Mesendoderm (in vitro differentiated cells): ENCODE data around the gene ZFAND2A.
A peak's percentile ranks its signal among the peaks of the same experiment; 100 is the strongest.

ENCODE experiments used
- DNase-seq: peaks from one replicate; pipeline ENCODE4 v3.0.0; 2013
- H2AK5ac ChIP-seq: 2 replicates; pipeline ENCODE4 v1.6.1; 2013; ENCODE audit warnings: low read length, inconsistent platforms
- H2BK120ac ChIP-seq: 2 replicates; pipeline ENCODE4 v1.6.1; 2013; ENCODE audit warnings: low read depth, mild to moderate bottlenecking, low read length, moderate library complexity, mixed read lengths
- H2BK15ac ChIP-seq: replicated peaks from 2 replicates; pipeline ENCODE4 v1.6.1; 2013; ENCODE audit warnings: low read depth, mild to moderate bottlenecking, moderate library complexity
- H2BK5ac ChIP-seq: 2 replicates; pipeline ENCODE4 v1.6.1; 2013; ENCODE audit warnings: low read length, inconsistent platforms
- H3K18ac ChIP-seq: 2 replicates; pipeline ENCODE4 v1.6.1; 2013; ENCODE audit warnings: mild to moderate bottlenecking, low read length, mixed read lengths
- H3K23ac ChIP-seq: one replicate; pipeline ENCODE4 v1.6.1; 2013; ENCODE audit warnings: low read length
- H3K27ac ChIP-seq: 2 replicates; pipeline ENCODE4 v1.5.1; 2013; ENCODE audit warnings: low read depth, mild to moderate bottlenecking, inconsistent platforms, low read length, moderate library complexity
- H3K27me3 ChIP-seq: 2 replicates; pipeline ENCODE4 v1.6.1; 2013; ENCODE audit warnings: low read length, control low read depth, mild to moderate bottlenecking, inconsistent platforms; ENCODE audit not compliant: insufficient read depth, poor library complexity
- H3K36me3 ChIP-seq: 2 replicates; pipeline ENCODE4 v1.6.1; 2013; ENCODE audit warnings: low read length, inconsistent platforms; ENCODE audit not compliant: control insufficient read depth, insufficient read depth
- H3K4ac ChIP-seq: one replicate; pipeline ENCODE4 v1.6.1; 2013; ENCODE audit warnings: low read depth, mild to moderate bottlenecking, low read length, moderate library complexity
- H3K4me1 ChIP-seq: 2 replicates; pipeline ENCODE4 v1.6.1; 2013; ENCODE audit warnings: low read depth, low read length, inconsistent platforms; ENCODE audit not compliant: control insufficient read depth
- H3K4me2 ChIP-seq: 2 replicates; pipeline ENCODE4 v1.6.1; 2013; ENCODE audit warnings: low read length
- H3K4me3 ChIP-seq: 2 replicates; pipeline ENCODE4 v1.5.1; 2013; ENCODE audit warnings: mild to moderate bottlenecking, low read length
- H3K56ac ChIP-seq: one replicate; pipeline ENCODE4 v1.6.1; 2013; ENCODE audit warnings: low read length
- H3K79me1 ChIP-seq: 2 replicates; pipeline ENCODE4 v1.6.1; 2013; ENCODE audit warnings: low read length, inconsistent platforms
- H3K79me2 ChIP-seq: 2 replicates; pipeline ENCODE4 v1.6.1; 2013; ENCODE audit warnings: mild to moderate bottlenecking, low read length; ENCODE audit not compliant: control insufficient read depth, insufficient read depth
- H3K9ac ChIP-seq: 2 replicates; pipeline ENCODE4 v1.6.1; 2013; ENCODE audit warnings: low read length, inconsistent platforms
- H4K5ac ChIP-seq: one replicate; pipeline ENCODE4 v1.6.1; 2013; ENCODE audit warnings: low read length
- H4K8ac ChIP-seq: one replicate; pipeline ENCODE4 v1.6.1; 2013; ENCODE audit warnings: low read depth, mild to moderate bottlenecking, control low read depth, low read length, moderate library complexity
- WGBS: extraction: QIAGEN DNeasy Blood & Tissue Kit; methylation state at CpG from one replicate; pipeline ENCODE4 v1.1.7; 2013; ENCODE audit warnings: low lambda C conversion rate, missing lambda C conversion rate; ENCODE audit not compliant: insufficient coverage; ENCODE audit errors: extremely low coverage; 5-methylcytosine and 5-hydroxymethylcytosine counted together

Gene ZFAND2A

DNA sequence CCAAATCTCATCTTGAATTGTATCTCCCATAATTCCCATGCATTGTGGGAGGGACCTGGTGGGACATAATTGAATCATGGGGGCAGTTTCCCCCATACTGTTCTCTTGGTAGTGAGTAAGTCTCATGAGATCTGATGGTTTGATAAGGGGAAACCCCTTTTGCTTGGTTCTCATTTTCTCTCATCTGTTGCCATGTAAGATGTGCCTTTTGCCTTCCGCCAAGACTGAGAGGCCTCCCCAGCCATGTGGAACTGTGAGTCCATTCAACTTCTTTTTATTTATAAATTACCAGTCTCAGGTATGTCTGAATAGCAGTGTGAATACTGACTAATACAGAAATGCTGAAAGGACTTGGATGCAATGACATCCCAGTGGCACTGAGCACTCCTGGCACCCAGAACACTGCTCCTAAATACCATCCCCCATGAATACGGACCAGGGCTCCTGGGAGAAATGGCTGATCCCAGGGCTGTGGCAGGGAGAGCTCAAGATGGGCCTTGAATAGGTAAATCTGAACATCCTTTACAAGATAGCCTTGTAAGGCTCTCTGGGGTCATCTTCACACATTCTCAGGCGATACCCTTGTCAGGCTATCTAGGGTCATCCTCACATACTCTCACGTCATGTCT lies 19.4 kb downstream of the ZFAND2A start:
- no peak for DNase-seq
- no peak overlapping the region for H3K18ac ChIP-seq
- H3K4ac ChIP-seq, result no peak overlapping the region
- no peak overlapping the region for H4K8ac ChIP-seq
- H3K79me1 ChIP-seq, result peaks cover 6% of the 10 kb centered on the region
- no peak overlapping the region for H2BK120ac ChIP-seq
- H3K27me3 ChIP-seq, result no peaks in the 10 kb centered on the region
- no CpG with 5 or more reads among the region's 4 CpGs for WGBS
- H3K27ac ChIP-seq, result no peak overlapping the region
- no peak overlapping the region for H2AK5ac ChIP-seq
- no peak overlapping the region for H2BK5ac ChIP-seq
- no peak overlapping the region for H3K9ac ChIP-seq
- no peak overlapping the region for H3K4me3 ChIP-seq
- H3K23ac ChIP-seq, result no peak overlapping the region
- no peak overlapping the region for H3K56ac ChIP-seq
- peaks cover 4% of the 10 kb centered on the region for H3K4me1 ChIP-seq
- H3K36me3 ChIP-seq, result no peaks in the 10 kb centered on the region
- H3K79me2 ChIP-seq, result peaks cover 5% of the 10 kb centered on the region
- no peak overlapping the region for H3K4me2 ChIP-seq
- H4K5ac ChIP-seq, result no peak overlapping the region
- no peak overlapping the region for H2BK15ac ChIP-seq

DNA sequence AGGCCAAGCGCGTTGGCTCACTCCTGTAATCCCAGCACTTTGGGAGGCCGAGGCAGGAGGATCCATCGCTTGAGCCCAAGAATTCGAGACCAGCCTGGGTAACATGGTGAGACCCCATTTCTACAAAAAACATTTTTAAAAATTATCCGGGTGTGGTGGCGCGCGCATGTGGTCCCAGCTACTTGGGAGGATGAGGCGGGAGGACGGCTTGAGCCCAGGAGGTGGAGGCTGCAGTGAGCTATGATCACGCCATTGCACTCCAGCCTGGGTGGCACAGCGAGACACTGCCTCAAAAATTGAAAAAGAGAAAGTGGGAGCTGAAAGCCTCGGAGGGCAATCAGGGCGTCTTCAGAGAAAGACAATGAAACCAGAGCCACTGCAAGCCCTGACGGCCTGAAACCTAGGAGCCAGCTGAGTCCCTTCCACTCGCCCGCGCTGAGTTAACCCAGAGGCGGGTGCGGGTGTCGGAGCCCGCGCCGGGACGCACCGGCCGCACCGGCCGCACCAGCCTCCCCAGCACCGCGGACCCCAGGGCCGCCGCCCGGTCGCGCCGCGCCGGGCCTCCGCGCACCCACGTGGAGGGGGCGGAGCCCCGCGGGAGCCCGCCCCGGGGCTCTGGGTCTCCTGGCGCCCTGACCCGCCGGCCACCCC lies 22.4 kb downstream of the ZFAND2A start:
- H3K27me3 ChIP-seq, result no peaks in the 10 kb centered on the region
- no peak overlapping the region for H4K8ac ChIP-seq
- peaks cover 9% of the 10 kb centered on the region for H3K79me1 ChIP-seq
- WGBS, result no CpG with 5 or more reads among the region's 51 CpGs
- H2AK5ac ChIP-seq, result no peak overlapping the region
- H3K18ac ChIP-seq, result no peak overlapping the region
- H3K4ac ChIP-seq, result no peak overlapping the region
- DNase-seq, result peak; percentile 18
- peak overlapping the region; percentile 84 for H3K56ac ChIP-seq
- no peak overlapping the region for H2BK15ac ChIP-seq
- H3K27ac ChIP-seq, result no peak overlapping the region
- no peak overlapping the region for H4K5ac ChIP-seq
- peaks cover 10% of the 10 kb centered on the region for H3K79me2 ChIP-seq
- H3K9ac ChIP-seq, result peak overlapping the region; percentile 75
- H3K36me3 ChIP-seq, result no peaks in the 10 kb centered on the region
- H3K4me1 ChIP-seq, result peaks cover 4% of the 10 kb centered on the region
- no peak overlapping the region for H3K23ac ChIP-seq
- H3K4me2 ChIP-seq, result peak overlapping the region; percentile 83
- H2BK120ac ChIP-seq, result no peak overlapping the region
- peak overlapping the region; percentile 84 for H3K4me3 ChIP-seq
- H2BK5ac ChIP-seq, result no peak overlapping the region

DNA sequence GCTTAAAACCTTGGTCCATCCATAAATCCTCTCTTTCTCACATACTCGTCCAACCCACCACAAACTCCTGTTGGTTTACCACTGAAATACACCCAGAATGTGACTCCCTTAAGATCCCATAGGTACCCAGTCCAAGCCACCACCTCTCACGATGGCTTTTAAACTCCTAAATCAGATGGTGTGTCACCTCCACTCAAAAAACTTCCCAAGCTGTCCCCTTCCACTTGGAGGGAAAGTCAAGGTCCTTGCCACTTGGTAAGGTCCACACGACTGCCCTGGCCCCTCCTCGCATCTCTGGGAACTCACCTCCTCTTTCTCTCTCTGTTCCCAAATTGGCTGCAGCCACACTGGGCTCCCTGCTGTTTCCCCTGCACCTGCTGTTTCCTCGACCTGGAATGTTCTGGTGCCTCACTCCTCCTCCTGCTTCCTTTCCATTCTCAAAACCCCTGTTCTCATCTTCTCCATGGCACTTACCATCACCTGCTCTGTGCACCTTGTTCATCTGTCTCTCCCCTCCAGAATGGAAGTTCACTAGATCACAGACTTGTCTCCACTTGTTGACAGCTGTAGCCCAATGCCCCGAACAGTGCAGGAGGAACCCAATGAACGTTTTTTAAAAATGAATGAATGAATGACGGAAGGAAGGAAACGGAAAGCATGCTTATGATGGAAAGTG lies 23.0 kb downstream of the ZFAND2A start:
- H2BK5ac ChIP-seq, result no peak overlapping the region
- WGBS, result no CpG with 5 or more reads among the region's 9 CpGs
- H3K27ac ChIP-seq, result no peak overlapping the region
- peak overlapping the region; percentile 75 for H3K9ac ChIP-seq
- no peak overlapping the region for H2BK120ac ChIP-seq
- H3K4me3 ChIP-seq, result peak overlapping the region; percentile 84
- H4K5ac ChIP-seq, result no peak overlapping the region
- H3K36me3 ChIP-seq, result no peaks in the 10 kb centered on the region
- peak overlapping the region; percentile 84 for H3K56ac ChIP-seq
- H3K23ac ChIP-seq, result no peak overlapping the region
- peaks cover 9% of the 10 kb centered on the region for H3K79me1 ChIP-seq
- no peak overlapping the region for H4K8ac ChIP-seq
- no peak overlapping the region for H3K18ac ChIP-seq
- peak; percentile 46 for DNase-seq
- H3K27me3 ChIP-seq, result no peaks in the 10 kb centered on the region
- peaks cover 10% of the 10 kb centered on the region for H3K79me2 ChIP-seq
- H2BK15ac ChIP-seq, result no peak overlapping the region
- H3K4ac ChIP-seq, result no peak overlapping the region
- peaks cover 4% of the 10 kb centered on the region for H3K4me1 ChIP-seq
- no peak overlapping the region for H2AK5ac ChIP-seq
- H3K4me2 ChIP-seq, result peak overlapping the region; percentile 83

DNA sequence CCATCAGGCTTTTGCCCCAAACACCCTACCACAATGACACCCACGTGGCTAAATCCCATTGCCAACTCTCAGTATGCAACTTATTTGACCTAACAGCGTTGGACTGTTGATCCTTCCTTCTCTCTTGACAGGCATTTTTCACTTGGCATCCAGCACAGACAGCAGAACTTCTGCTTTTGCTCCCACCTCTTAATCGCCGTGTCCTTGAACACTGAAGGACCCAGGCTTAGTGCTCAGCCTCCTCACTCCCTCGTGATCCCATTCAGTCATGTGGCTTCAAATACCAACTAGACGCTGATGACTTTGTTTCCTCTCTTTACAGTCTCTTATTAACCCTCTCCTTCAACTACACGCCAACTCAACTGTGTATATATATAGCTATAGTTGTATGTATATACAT lies 25.0 kb downstream of the ZFAND2A start:
- no peak for DNase-seq
- no peak overlapping the region for H2AK5ac ChIP-seq
- no peak overlapping the region for H4K5ac ChIP-seq
- no peak overlapping the region for H3K9ac ChIP-seq
- H3K79me1 ChIP-seq, result peaks cover 9% of the 10 kb centered on the region
- H4K8ac ChIP-seq, result no peak overlapping the region
- peaks cover 10% of the 10 kb centered on the region for H3K79me2 ChIP-seq
- no peak overlapping the region for H2BK120ac ChIP-seq
- no CpG with 5 or more reads among the region's 7 CpGs for WGBS
- no peak overlapping the region for H3K23ac ChIP-seq
- no peak overlapping the region for H3K18ac ChIP-seq
- no peak overlapping the region for H2BK15ac ChIP-seq
- no peak overlapping the region for H3K27ac ChIP-seq
- no peak overlapping the region for H3K4me2 ChIP-seq
- H3K27me3 ChIP-seq, result no peaks in the 10 kb centered on the region
- no peak overlapping the region for H3K4ac ChIP-seq
- H2BK5ac ChIP-seq, result no peak overlapping the region
- H3K4me1 ChIP-seq, result peaks cover 4% of the 10 kb centered on the region
- no peaks in the 10 kb centered on the region for H3K36me3 ChIP-seq
- H3K56ac ChIP-seq, result no peak overlapping the region
- H3K4me3 ChIP-seq, result no peak overlapping the region

DNA sequence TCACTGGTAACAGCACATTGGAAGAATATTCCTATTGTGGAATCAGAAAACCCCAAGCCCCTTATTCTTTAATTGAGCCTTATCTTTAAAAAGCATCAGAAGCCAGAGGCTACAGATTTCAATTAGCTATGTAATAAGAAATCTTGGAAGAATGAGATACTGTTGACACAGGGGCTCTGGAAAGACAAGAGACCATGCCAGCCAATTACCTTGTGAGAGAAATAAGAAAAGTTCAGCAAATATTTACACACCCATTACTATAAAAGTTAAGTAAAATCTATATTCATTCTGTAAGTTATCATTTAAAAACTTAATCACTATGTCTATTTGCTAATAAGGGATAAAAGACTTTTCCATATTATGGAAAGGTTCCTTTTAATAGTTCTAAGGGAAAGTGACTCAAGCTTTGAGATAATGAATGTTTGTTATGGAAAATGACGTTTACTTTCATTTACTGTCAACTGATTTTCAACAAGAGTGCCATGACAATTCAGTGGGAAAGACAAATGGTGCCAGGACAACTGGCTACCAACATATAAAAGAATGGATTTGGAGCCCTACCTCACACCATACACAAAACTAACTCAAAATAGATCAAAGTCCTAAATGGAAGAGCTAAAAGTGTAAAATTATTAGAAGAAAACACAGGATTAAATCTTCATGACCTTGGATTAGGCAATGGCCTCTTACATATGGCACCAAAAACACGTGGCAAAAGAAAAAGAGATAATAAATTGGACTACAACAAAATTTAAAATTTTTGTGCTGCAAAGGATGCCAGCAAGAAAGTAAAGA lies 28.3 kb downstream of the ZFAND2A start:
- H3K23ac ChIP-seq, result no peak overlapping the region
- H2AK5ac ChIP-seq, result no peak overlapping the region
- no peak overlapping the region for H2BK5ac ChIP-seq
- no peak overlapping the region for H2BK15ac ChIP-seq
- no peak overlapping the region for H3K4me2 ChIP-seq
- H3K56ac ChIP-seq, result no peak overlapping the region
- no peak overlapping the region for H3K18ac ChIP-seq
- H3K36me3 ChIP-seq, result no peaks in the 10 kb centered on the region
- no CpG with 5 or more reads among the region's 2 CpGs for WGBS
- H4K8ac ChIP-seq, result no peak overlapping the region
- no peak overlapping the region for H3K9ac ChIP-seq
- no peak overlapping the region for H3K4ac ChIP-seq
- DNase-seq, result no peak
- no peaks in the 10 kb centered on the region for H3K4me1 ChIP-seq
- peaks cover 4% of the 10 kb centered on the region for H3K79me1 ChIP-seq
- no peak overlapping the region for H4K5ac ChIP-seq
- H3K27me3 ChIP-seq, result no peaks in the 10 kb centered on the region
- no peak overlapping the region for H2BK120ac ChIP-seq
- H3K4me3 ChIP-seq, result no peak overlapping the region
- peaks cover 5% of the 10 kb centered on the region for H3K79me2 ChIP-seq
- H3K27ac ChIP-seq, result no peak overlapping the region
